Measurements from ENCODE around the gene JAZF1.

GRCh38 chr7:28083998-28084985 lies 96.3 kb downstream of the JAZF1 start:
- TF ChIP-seq CTCF (IDR thresholded peaks at IDR 0.05) (no peak), POLR2A (IDR thresholded peaks at IDR 0.05) (no peak)
